Measurements from ENCODE around the gene ANKFN1. TPM values are rescaled to one million over a fixed set of nuclear protein-coding genes. Genes with fewer than 3 reads are reported as not detected.

Gene ANKFN1
- total and polyA plus RNA-seq, 10 of the 15 experiments (the other 5 are each of a cell fraction or from before 2014, with no cell fraction given), result 0.19 TPM; not detected in 9

DNA sequence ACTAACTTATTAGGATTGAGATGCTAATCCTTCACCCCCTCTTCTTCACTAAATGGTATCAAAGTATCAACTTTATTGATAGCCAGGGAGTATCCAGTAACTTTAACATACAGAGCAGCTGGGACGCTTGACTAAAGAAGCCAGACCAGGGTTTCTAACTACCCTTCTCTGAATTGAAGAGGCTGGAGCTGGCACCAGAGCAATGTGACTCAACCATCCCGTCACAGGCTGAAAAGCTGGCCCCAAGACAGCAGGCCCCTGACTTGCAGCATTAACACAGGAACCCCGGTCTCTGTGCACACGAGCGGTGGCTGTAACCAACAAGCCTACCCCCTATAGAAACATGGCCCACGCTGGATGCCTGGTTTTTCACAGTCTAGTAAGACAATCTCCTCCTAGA is 59.8 kb downstream of the ANKFN1 start (continued):
- TF ChIP-seq, protein P1, sequence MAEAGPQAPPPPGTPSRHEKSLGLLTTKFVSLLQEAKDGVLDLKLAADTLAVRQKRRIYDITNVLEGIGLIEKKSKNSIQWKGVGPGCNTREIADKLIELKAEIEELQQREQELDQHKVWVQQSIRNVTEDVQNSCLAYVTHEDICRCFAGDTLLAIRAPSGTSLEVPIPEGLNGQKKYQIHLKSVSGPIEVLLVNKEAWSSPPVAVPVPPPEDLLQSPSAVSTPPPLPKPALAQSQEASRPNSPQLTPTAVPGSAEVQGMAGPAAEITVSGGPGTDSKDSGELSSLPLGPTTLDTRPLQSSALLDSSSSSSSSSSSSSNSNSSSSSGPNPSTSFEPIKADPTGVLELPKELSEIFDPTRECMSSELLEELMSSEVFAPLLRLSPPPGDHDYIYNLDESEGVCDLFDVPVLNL (IDR thresholded peaks at IDR 0.05; ENCODE audit: low read depth, low read length), result no peak
- TF ChIP-seq, protein P2, sequence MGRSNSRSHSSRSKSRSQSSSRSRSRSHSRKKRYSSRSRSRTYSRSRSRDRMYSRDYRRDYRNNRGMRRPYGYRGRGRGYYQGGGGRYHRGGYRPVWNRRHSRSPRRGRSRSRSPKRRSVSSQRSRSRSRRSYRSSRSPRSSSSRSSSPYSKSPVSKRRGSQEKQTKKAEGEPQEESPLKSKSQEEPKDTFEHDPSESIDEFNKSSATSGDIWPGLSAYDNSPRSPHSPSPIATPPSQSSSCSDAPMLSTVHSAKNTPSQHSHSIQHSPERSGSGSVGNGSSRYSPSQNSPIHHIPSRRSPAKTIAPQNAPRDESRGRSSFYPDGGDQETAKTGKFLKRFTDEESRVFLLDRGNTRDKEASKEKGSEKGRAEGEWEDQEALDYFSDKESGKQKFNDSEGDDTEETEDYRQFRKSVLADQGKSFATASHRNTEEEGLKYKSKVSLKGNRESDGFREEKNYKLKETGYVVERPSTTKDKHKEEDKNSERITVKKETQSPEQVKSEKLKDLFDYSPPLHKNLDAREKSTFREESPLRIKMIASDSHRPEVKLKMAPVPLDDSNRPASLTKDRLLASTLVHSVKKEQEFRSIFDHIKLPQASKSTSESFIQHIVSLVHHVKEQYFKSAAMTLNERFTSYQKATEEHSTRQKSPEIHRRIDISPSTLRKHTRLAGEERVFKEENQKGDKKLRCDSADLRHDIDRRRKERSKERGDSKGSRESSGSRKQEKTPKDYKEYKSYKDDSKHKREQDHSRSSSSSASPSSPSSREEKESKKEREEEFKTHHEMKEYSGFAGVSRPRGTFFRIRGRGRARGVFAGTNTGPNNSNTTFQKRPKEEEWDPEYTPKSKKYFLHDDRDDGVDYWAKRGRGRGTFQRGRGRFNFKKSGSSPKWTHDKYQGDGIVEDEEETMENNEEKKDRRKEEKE (IDR thresholded peaks at IDR 0.05), result no peak
- TF ChIP-seq FOXM1 (IDR thresholded peaks at IDR 0.05; ENCODE audit: low read depth, low read length), result no peak
- TF ChIP-seq SIX5 (IDR thresholded peaks at IDR 0.05; ENCODE audit: low read depth, low read length, severe bottlenecking), result no peak
- TF ChIP-seq, protein P3, sequence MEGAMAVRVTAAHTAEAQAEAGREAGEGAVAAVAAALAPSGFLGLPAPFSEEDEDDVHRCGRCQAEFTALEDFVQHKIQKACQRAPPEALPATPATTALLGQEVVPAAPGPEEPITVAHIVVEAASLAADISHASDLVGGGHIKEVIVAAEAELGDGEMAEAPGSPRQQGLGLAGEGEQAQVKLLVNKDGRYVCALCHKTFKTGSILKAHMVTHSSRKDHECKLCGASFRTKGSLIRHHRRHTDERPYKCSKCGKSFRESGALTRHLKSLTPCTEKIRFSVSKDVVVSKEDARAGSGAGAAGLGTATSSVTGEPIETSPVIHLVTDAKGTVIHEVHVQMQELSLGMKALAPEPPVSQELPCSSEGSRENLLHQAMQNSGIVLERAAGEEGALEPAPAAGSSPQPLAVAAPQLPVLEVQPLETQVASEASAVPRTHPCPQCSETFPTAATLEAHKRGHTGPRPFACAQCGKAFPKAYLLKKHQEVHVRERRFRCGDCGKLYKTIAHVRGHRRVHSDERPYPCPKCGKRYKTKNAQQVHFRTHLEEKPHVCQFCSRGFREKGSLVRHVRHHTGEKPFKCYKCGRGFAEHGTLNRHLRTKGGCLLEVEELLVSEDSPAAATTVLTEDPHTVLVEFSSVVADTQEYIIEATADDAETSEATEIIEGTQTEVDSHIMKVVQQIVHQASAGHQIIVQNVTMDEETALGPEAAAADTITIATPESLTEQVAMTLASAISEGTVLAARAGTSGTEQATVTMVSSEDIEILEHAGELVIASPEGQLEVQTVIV (IDR thresholded peaks at IDR 0.05; ENCODE audit: borderline replicate concordance, partially characterized antibody), result no peak
- TF ChIP-seq NR2F1 (conservative IDR thresholded peaks at IDR 0.05), result no peak
- no peak for TF ChIP-seq NFYA (IDR thresholded peaks at IDR 0.05; ENCODE audit: borderline replicate concordance, low read depth, low read length)
- TF ChIP-seq, protein P4, sequence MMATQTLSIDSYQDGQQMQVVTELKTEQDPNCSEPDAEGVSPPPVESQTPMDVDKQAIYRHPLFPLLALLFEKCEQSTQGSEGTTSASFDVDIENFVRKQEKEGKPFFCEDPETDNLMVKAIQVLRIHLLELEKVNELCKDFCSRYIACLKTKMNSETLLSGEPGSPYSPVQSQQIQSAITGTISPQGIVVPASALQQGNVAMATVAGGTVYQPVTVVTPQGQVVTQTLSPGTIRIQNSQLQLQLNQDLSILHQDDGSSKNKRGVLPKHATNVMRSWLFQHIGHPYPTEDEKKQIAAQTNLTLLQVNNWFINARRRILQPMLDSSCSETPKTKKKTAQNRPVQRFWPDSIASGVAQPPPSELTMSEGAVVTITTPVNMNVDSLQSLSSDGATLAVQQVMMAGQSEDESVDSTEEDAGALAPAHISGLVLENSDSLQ (IDR thresholded peaks at IDR 0.05), result no peak
- TF ChIP-seq SMARCA5 (IDR thresholded peaks at IDR 0.05), result no peak
- TF ChIP-seq EZH2 (IDR thresholded peaks at IDR 0.05; ENCODE audit: borderline replicate concordance, control insufficient read depth, low read depth, low read length), result no peak
- no peak for TF ChIP-seq TCF12 (IDR thresholded peaks at IDR 0.05; ENCODE audit: low read depth, low read length)
- TF ChIP-seq, protein P5, sequence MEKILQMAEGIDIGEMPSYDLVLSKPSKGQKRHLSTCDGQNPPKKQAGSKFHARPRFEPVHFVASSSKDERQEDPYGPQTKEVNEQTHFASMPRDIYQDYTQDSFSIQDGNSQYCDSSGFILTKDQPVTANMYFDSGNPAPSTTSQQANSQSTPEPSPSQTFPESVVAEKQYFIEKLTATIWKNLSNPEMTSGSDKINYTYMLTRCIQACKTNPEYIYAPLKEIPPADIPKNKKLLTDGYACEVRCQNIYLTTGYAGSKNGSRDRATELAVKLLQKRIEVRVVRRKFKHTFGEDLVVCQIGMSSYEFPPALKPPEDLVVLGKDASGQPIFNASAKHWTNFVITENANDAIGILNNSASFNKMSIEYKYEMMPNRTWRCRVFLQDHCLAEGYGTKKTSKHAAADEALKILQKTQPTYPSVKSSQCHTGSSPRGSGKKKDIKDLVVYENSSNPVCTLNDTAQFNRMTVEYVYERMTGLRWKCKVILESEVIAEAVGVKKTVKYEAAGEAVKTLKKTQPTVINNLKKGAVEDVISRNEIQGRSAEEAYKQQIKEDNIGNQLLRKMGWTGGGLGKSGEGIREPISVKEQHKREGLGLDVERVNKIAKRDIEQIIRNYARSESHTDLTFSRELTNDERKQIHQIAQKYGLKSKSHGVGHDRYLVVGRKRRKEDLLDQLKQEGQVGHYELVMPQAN (conservative IDR thresholded peaks at IDR 0.05), result no peak
- no peak for TF ChIP-seq STAT1 (conservative IDR thresholded peaks at IDR 0.05)
